ENCODE results near the gene CARD10. TPM values are rescaled to one million over a fixed set of nuclear protein-coding genes. Genes with fewer than 3 reads are reported as not detected.
A peak's percentile ranks its signal among the peaks of the same experiment; 100 is the strongest.

The CARD10 gene
- total RNA-seq, 1 donor = 3.0 TPM

DNA sequence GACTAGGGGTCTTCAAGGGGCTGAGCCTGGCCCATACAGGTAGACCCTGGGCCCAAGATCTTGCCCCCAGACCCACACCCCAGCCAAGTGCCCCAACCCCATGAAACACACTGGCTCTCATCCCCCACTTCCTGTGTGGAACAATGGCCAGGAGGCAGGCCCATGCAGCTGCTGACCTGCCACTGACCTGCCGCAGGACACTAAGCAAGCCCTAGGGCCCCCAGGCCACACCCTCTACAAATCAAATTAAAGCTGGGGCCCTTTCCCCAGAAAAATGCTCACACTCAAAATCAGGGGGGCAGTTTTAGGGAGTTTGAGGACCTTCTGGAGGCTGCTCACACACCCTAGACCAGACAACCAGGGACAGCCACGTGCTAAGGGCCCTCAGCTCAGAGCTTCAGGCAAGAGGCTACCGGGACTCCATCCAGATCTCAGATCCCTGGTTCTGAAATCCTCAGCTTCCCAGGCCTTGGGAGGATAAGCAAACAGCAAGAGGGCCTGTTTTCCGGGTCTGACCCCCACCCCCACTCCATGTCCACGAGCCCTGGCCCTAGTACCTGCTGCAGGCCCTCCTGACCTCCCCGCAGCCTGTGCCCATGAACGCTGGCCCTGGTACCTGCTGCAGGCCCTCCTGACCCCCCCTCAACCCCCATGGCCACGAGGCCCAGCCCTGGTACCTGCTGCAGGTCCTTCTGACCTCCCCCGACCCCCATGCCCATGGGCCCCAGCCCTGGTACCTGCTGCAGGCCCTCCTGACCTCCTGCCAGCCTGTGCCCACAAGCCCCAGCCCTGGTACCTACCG is 10.0 kb downstream of the CARD10 start:
- TF ChIP-seq, protein P1, sequence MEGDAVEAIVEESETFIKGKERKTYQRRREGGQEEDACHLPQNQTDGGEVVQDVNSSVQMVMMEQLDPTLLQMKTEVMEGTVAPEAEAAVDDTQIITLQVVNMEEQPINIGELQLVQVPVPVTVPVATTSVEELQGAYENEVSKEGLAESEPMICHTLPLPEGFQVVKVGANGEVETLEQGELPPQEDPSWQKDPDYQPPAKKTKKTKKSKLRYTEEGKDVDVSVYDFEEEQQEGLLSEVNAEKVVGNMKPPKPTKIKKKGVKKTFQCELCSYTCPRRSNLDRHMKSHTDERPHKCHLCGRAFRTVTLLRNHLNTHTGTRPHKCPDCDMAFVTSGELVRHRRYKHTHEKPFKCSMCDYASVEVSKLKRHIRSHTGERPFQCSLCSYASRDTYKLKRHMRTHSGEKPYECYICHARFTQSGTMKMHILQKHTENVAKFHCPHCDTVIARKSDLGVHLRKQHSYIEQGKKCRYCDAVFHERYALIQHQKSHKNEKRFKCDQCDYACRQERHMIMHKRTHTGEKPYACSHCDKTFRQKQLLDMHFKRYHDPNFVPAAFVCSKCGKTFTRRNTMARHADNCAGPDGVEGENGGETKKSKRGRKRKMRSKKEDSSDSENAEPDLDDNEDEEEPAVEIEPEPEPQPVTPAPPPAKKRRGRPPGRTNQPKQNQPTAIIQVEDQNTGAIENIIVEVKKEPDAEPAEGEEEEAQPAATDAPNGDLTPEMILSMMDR (IDR thresholded peaks at IDR 0.05; ENCODE audit: insufficient read depth, low read depth, low read length) = no peak
- no peak for DNase-seq (ENCODE audit: low read depth)
- no peak overlapping the region for H3K4me3 ChIP-seq (ENCODE audit: low read depth, low read length)

DNA sequence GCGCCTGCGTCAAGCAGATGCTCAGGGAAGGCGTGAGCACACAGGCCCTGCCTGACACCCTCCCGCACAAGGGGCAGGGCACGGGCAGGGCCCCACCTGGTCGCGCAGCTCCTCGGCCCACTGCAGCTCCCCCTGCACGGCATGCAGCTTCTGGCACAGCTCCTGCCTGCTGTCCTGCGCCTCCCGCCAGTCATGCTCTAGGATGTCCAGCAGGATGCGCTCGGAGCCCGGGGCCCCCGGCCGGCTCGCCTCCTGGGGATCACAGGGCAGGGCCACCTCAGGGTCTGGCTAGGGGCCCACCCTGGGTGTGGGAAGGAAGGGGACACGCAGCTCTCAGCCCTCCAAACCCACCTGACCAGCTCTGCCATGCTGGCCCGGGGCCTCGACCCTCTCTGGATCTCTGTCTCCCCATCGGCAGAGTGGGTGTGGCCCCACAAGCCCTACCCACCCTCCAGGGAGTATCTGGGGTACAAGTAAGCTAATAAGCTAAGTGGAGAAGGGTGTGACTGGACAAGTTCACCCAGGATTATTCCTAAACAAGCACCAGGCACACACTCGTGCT is 10.7 kb downstream of the CARD10 start:
- TF ChIP-seq, protein P1 (IDR thresholded peaks at IDR 0.05; ENCODE audit: insufficient read depth, low read depth, low read length) = peak; percentile 20
- no peak overlapping the region for H3K4me3 ChIP-seq (ENCODE audit: low read depth, low read length)
- no peak for DNase-seq (ENCODE audit: low read depth)

DNA sequence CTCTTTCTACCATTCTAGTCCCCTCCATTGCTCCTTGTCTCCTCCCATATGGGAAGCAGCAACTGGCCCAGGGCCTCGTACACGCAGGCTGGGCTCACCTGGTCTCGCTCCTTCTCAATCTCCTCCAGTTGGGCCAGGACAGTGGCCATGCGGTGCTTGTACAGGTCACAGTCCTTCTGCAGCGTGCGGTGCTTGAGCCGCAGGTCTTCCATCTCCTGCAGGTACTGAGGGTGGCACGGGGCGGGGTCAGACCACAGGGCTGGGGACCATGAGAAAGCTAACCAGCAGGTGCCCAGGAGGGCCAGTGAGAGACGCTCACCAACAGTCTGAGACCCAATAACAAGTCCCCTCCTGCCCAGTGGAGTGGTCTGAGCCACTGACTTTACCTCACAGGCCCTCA is 11.5 kb downstream of the CARD10 start:
- no peak for DNase-seq (ENCODE audit: low read depth)

DNA sequence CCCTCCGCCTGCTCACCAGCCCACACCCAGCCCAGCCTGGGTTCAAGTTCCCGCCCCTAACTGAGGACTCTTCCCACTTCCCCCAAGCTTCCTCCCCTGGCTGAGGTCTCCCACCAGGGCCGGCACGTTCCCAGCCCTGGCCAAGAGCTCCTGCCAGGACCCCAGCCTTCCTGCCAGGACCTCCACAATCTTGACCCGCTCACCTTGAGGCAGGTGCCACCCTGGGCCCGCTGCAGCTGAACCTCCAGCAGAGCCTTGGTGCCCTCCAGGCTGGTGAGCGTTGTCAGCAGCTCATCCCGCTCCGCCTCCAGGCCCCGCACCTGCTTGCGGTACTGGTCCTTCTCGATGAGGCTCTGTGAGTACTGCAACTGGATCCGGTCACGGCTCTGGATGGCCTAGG is 13.2 kb downstream of the CARD10 start:
- TF ChIP-seq, protein P1 (IDR thresholded peaks at IDR 0.05; ENCODE audit: insufficient read depth, low read depth, low read length) = no peak
- DNase-seq (ENCODE audit: low read depth) = no peak
- no peak overlapping the region for H3K4me3 ChIP-seq (ENCODE audit: low read depth, low read length)

More for the DNA sequence above, 11.5 kb downstream of the CARD10 start:
- no peak overlapping the region for H3K4me3 ChIP-seq (ENCODE audit: low read depth, low read length)
- TF ChIP-seq, protein P1 (IDR thresholded peaks at IDR 0.05; ENCODE audit: insufficient read depth, low read depth, low read length) = no peak

DNA sequence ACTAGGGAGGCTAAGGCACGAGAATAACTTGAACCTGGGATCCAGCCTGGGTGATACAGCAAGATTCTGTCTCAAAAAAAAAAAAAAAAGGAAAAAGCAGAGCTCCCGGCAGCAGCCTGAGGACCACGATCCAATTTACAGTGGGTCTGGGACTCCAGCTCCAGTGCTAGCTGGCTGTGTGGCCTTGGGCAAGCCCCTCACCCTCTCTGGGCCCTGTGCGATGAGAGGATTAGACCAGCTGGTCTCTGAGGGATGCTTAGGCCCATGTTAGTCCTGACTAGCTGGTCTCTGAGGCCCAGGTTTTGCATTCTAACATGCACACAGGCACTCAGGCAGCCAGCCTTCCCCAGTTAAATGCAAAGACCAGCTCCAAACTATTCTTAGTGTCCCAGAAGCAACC is 13.7 kb downstream of the CARD10 start:
- TF ChIP-seq, protein P1 (IDR thresholded peaks at IDR 0.05; ENCODE audit: insufficient read depth, low read depth, low read length) = no peak
- DNase-seq (ENCODE audit: low read depth) = no peak
- H3K4me3 ChIP-seq (ENCODE audit: low read depth, low read length) = no peak overlapping the region

DNA sequence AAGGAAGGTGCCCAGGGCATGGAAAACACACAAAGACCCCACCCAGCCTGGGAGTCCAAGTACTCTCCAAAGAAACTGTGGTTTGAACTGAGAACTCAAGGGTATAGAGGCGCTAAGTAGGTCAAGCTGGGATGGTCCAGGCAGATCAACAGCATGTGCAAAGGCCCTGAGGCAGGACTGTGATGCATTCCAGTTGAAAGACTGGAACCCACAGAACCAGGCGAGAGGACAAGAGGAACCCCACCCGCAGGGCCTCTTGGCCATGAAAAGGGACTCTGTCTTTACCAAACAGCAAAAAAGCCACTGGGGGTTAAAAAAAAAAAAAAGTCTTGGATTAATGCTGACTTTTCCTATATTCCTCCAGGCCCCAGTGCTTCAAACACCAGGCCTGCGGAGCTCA is 14.3 kb downstream of the CARD10 start:
- H3K4me3 ChIP-seq (ENCODE audit: low read depth, low read length) = no peak overlapping the region
- no peak for DNase-seq (ENCODE audit: low read depth)
- TF ChIP-seq, protein P1 (IDR thresholded peaks at IDR 0.05; ENCODE audit: insufficient read depth, low read depth, low read length) = no peak

All from fibroblast of villous mesenchyme (primary cell).